Activated CD8-positive, alpha-beta memory T cell treated with anti-CD3 and anti-CD28 coated beads for 4 hours (primary cell): ENCODE measurements around the gene CCND3.
"Not testable (repeated sequence)": the region's sequence is repeated elsewhere in the genome, so short reads cannot be mapped to it uniquely, and the experiment has no call there.

Experiments used
- DNase-seq, 2 donors: peaks; one replicate each; pipeline ENCODE4 v3.0.0-alpha.2; 2020; ENCODE audit warnings: low read depth in 2 of 2

The CCND3 gene

GRCh38 chr6:41947581-41948220 is 6.1 kb upstream of the CCND3 start:
- DNase-seq = no peak

- no peak for DNase-seq
Observed at GRCh38 chr6:41943456-41943855, 1.8 kb upstream of the CCND3 start.

- DNase-seq = not testable (repeated sequence)
Observed at GRCh38 chr6:41942882-41943281, 1.3 kb upstream of the CCND3 start.

- DNase-seq = no peak
Observed at GRCh38 chr6:41942067-41942851, 651 bp upstream of the CCND3 start.

GRCh38 chr6:41940759-41941279 is 789 bp downstream of the CCND3 start:
- no peak for DNase-seq

GRCh38 chr6:41939848-41940758 is 1.5 kb downstream of the CCND3 start:
- no peak for DNase-seq

- no peak for DNase-seq
Observed at GRCh38 chr6:41939176-41939847, 2.3 kb downstream of the CCND3 start.

- DNase-seq = no peak
Observed at GRCh38 chr6:41938590-41939175, 2.9 kb downstream of the CCND3 start.

- no peak for DNase-seq
Observed at GRCh38 chr6:41937861-41938574, 3.6 kb downstream of the CCND3 start.

- DNase-seq = no peak
Observed at GRCh38 chr6:41937472-41937860, 4.1 kb downstream of the CCND3 start.

- DNase-seq = peak; percentile 42 to 59
Observed at GRCh38 chr6:41936073-41936837, 5.4 kb downstream of the CCND3 start.

GRCh38 chr6:41935685-41936072 is 5.9 kb downstream of the CCND3 start:
- no peak for DNase-seq

GRCh38 chr6:41935193-41935574 is 6.4 kb downstream of the CCND3 start:
- no peak for DNase-seq

GRCh38 chr6:41934278-41935192 is 7.1 kb downstream of the CCND3 start:
- no peak for DNase-seq

- no peak for DNase-seq
Observed at GRCh38 chr6:41932378-41932777, 9.2 kb downstream of the CCND3 start.

GRCh38 chr6:41931792-41932191 is 9.8 kb downstream of the CCND3 start:
- DNase-seq = no peak

GRCh38 chr6:41929924-41930323 is 11.7 kb downstream of the CCND3 start:
- no peak for DNase-seq

- no peak for DNase-seq
Observed at GRCh38 chr6:41927253-41927652, 14.4 kb downstream of the CCND3 start.

GRCh38 chr6:41922154-41922553 is 19.5 kb downstream of the CCND3 start:
- DNase-seq = no peak
